Liver (tissue), 3 donors: ENCODE results near the gene KLF6.

ENCODE experiments used
- CTCF ChIP-seq: fragments of 150-350 bp; IDR thresholded peaks from 2 replicates; pipeline ENCODE4 v1.5.1; 2017; ENCODE audit warnings: improper control_type of control experiment, low read depth, low read length; ENCODE audit not compliant: missing input control
- JUND ChIP-seq, 2 donors: IDR thresholded peaks; 2 replicates each; pipeline ENCODE4 v1.6.1; 2016; ENCODE audit warnings: antibody characterized with exemption in 2 of 2
- donor health status: healthy.
- donor health status: healthy.

GRCh38 chr10:3769556-3769955 is 15.5 kb downstream of the KLF6 start:
- no peak for TF ChIP-seq CTCF
- no peak for TF ChIP-seq JUND (IDR thresholded peaks at IDR 0.05)
